Chondrocyte (in vitro differentiated cells): ENCODE data around the gene CSNK2A1. TPM values are rescaled to one million over a fixed set of nuclear protein-coding genes. Genes with fewer than 3 reads are reported as not detected.

Experiments used
- DNase-seq: peaks from one replicate; pipeline ENCODE4 v3.0.0; 2021; ENCODE audit warnings: mixed read lengths, low spot score
- H3K27ac Mint-ChIP-seq: one replicate; pipeline ENCODE4 v1.8.0; 2021; ENCODE audit warnings: mild to moderate bottlenecking, moderate library complexity, mixed read lengths; ENCODE audit not compliant: unreplicated experiment
- H3K27me3 Mint-ChIP-seq: 2 replicates; pipeline ENCODE4 v1.8.0; 2021; ENCODE audit warnings: low read depth, mixed read lengths
- H3K36me3 Mint-ChIP-seq: 2 replicates; pipeline ENCODE4 v1.8.0; 2021; ENCODE audit warnings: low read depth, mixed read lengths
- H3K4me1 Mint-ChIP-seq: 2 replicates; pipeline ENCODE4 v1.8.0; 2021; ENCODE audit warnings: low read depth, mild to moderate bottlenecking, mixed read lengths
- H3K4me3 Mint-ChIP-seq: one replicate; pipeline ENCODE4 v1.8.0; 2021; ENCODE audit warnings: mild to moderate bottlenecking, moderate library complexity, mixed read lengths; ENCODE audit not compliant: unreplicated experiment
- H3K9me3 Mint-ChIP-seq: 2 replicates; pipeline ENCODE4 v1.8.0; 2021; ENCODE audit warnings: low read depth, mixed read lengths
- CTCF ChIP-seq: fragments of 200-600 bp; sonication (generic); IDR thresholded peaks from 2 replicates; pipeline ENCODE4 v1.5.0; 2021; ENCODE audit warnings: antibody characterized with exemption, mild to moderate bottlenecking, moderate library complexity
- total RNA-seq: library from RNA; stranded (reverse); gene quantifications from 3 replicates; pipeline ENCODE4 v1.2.1, GENCODE V29; 2021

Gene CSNK2A1
- total RNA-seq, 1 donor from 2014 or later: 122 TPM

- H3K9me3 Mint-ChIP-seq: no peaks in the 10 kb centered on the region
- peaks cover 38% of the 10 kb centered on the region for H3K36me3 Mint-ChIP-seq
- no peak overlapping the region for H3K27ac Mint-ChIP-seq
- peaks cover 13% of the 10 kb centered on the region for H3K4me1 Mint-ChIP-seq
- no peak overlapping the region for H3K4me3 Mint-ChIP-seq
- no peak for DNase-seq
- H3K27me3 Mint-ChIP-seq: no peaks in the 10 kb centered on the region
- no peak for TF ChIP-seq CTCF
Observed at GRCh38 chr20:487655-488054, 55.9 kb downstream of the CSNK2A1 start.

GRCh38 chr20:483815-484644 is 59.6 kb downstream of the CSNK2A1 start:
- TF ChIP-seq CTCF: no peak
- Mint-ChIP-seq H3K4me1 (peaks cover 32% of the 10 kb centered on the region), H3K27me3 (no peaks in the 10 kb centered on the region), H3K36me3 (peaks cover 37% of the 10 kb centered on the region), H3K4me3 (no peak overlapping the region), H3K27ac (peak overlapping the region; percentile 4), H3K9me3 (no peaks in the 10 kb centered on the region)
- no peak for DNase-seq

- H3K4me1 Mint-ChIP-seq: peaks cover 45% of the 10 kb centered on the region
Observed at GRCh38 chr20:481167-481566, 62.4 kb downstream of the CSNK2A1 start.

GRCh38 chr20:480044-480443 is 63.5 kb downstream of the CSNK2A1 start:
- Mint-ChIP-seq H3K9me3 (no peaks in the 10 kb centered on the region), H3K27me3 (no peaks in the 10 kb centered on the region), H3K27ac (peak overlapping the region; percentile 91), H3K4me3 (no peak overlapping the region), H3K4me1 (peaks cover 45% of the 10 kb centered on the region), H3K36me3 (peaks cover 18% of the 10 kb centered on the region)
- TF ChIP-seq CTCF: no peak
- DNase-seq: no peak

More at GRCh38 chr20:481167-481566, 62.4 kb downstream of the CSNK2A1 start:
- TF ChIP-seq CTCF: no peak
- Mint-ChIP-seq H3K27ac (no peak overlapping the region), H3K4me3 (no peak overlapping the region), H3K36me3 (peaks cover 21% of the 10 kb centered on the region), H3K9me3 (no peaks in the 10 kb centered on the region), H3K27me3 (no peaks in the 10 kb centered on the region)
- no peak for DNase-seq

GRCh38 chr20:479487-479886 is 64.1 kb downstream of the CSNK2A1 start:
- no peak for DNase-seq
- Mint-ChIP-seq H3K27me3 (no peaks in the 10 kb centered on the region), H3K27ac (peak overlapping the region; percentile 91), H3K36me3 (peaks cover 17% of the 10 kb centered on the region), H3K4me1 (peaks cover 44% of the 10 kb centered on the region), H3K4me3 (peak overlapping the region; percentile 29), H3K9me3 (no peaks in the 10 kb centered on the region)
- TF ChIP-seq CTCF: no peak
